Dermis microvascular lymphatic vessel endothelial cell (primary cell): Measurements from ENCODE around the gene ALK. TPM values are rescaled to one million over a fixed set of nuclear protein-coding genes. Genes with fewer than 3 reads are reported as not detected.

ENCODE experiments used
- DNase-seq, 2 donors: peaks; one replicate each; pipeline versions ENCODE4 v3.0.0 to v3.0.0-alpha.2; 2010; ENCODE audit warnings: low read depth in 2 of 2
- total RNA-seq: library from RNA; depleted of rRNA; stranded (reverse); fragments of >200 nt; gene quantifications from 2 replicates; pipeline ENCODE4 v1.2.1, GENCODE V29; 2014

The ALK gene
- total RNA-seq, 1 donor from 2014 or later = not detected

- no peak for DNase-seq
Measured at GRCh38 chr2:29718076-29718686, 203.2 kb downstream of the ALK start.

GRCh38 chr2:29715655-29716054, 205.7 kb downstream of the ALK start:
- DNase-seq = no peak

- DNase-seq = no peak
Measured at GRCh38 chr2:29714333-29714732, 207.1 kb downstream of the ALK start.

GRCh38 chr2:29706171-29706720, 215.1 kb downstream of the ALK start:
- no peak for DNase-seq

GRCh38 chr2:29705616-29706015, 215.8 kb downstream of the ALK start:
- DNase-seq = no peak

- no peak for DNase-seq
Measured at GRCh38 chr2:29703336-29703735, 218.1 kb downstream of the ALK start.

- no peak for DNase-seq
Measured at GRCh38 chr2:29702276-29702675, 219.1 kb downstream of the ALK start.

GRCh38 chr2:29700560-29700959, 220.8 kb downstream of the ALK start:
- DNase-seq = no peak

GRCh38 chr2:29699045-29699444, 222.3 kb downstream of the ALK start:
- DNase-seq = no peak

GRCh38 chr2:29698216-29698615, 223.2 kb downstream of the ALK start:
- DNase-seq = no peak

GRCh38 chr2:29697715-29698114, 223.7 kb downstream of the ALK start:
- DNase-seq = no peak

- DNase-seq = no peak
Measured at GRCh38 chr2:29697181-29697580, 224.2 kb downstream of the ALK start.

GRCh38 chr2:29694741-29695140, 226.6 kb downstream of the ALK start:
- no peak for DNase-seq

- no peak for DNase-seq
Measured at GRCh38 chr2:29691391-29691950, 229.9 kb downstream of the ALK start.

GRCh38 chr2:29689666-29690065, 231.7 kb downstream of the ALK start:
- DNase-seq = no peak

- no peak for DNase-seq
Measured at GRCh38 chr2:29688429-29688828, 233.0 kb downstream of the ALK start.

GRCh38 chr2:29687121-29687520, 234.3 kb downstream of the ALK start:
- DNase-seq = no peak

- DNase-seq = no peak
Measured at GRCh38 chr2:29676886-29677453, 244.4 kb downstream of the ALK start.

GRCh38 chr2:29664578-29664977, 256.8 kb downstream of the ALK start:
- no peak for DNase-seq

GRCh38 chr2:29663268-29663667, 258.1 kb downstream of the ALK start:
- no peak for DNase-seq

- DNase-seq = no peak
Measured at GRCh38 chr2:29662861-29663260, 258.5 kb downstream of the ALK start.

- no peak for DNase-seq
Measured at GRCh38 chr2:29660201-29660600, 261.2 kb downstream of the ALK start.

GRCh38 chr2:29659178-29659577, 262.2 kb downstream of the ALK start:
- no peak for DNase-seq
